GM23338 (cell line): Measurements from ENCODE around the gene ULK4. TPM values are rescaled to one million over a fixed set of nuclear protein-coding genes. Genes with fewer than 3 reads are reported as not detected.

Experiments
- ATAC-seq: fragments of 200-7000 bp; cut with Tn5 transposase; 3 replicates; pipeline ENCODE4 v1.9.1; 2020
- DNase-seq: peaks from one replicate; pipeline ENCODE4 v3.0.0-alpha.2; 2015; ENCODE audit warnings: low spot score
- H2AFZ ChIP-seq: fragments of 200-600 bp; sonication (generic); 2 replicates; pipeline ENCODE4 v1.8.0; 2016; ENCODE audit warnings: antibody characterized with exemption, mild to moderate bottlenecking, moderate library complexity
- H3F3A ChIP-seq: fragments of 200-600 bp; sonication (generic); replicated peaks from 2 replicates; pipeline ENCODE4 v1.8.0; 2017; ENCODE audit warnings: antibody characterized with exemption, mixed run types, low read depth
- H3K27ac ChIP-seq: fragments of 200-600 bp; sonication (generic); 2 replicates; pipeline ENCODE4 v1.6.1; 2016; ENCODE audit warnings: low read depth
- H3K27me3 ChIP-seq: fragments of 200-600 bp; sonication (generic); 2 replicates; pipeline ENCODE4 v1.8.0; 2016; ENCODE audit warnings: mild to moderate bottlenecking, mixed run types, moderate library complexity; ENCODE audit not compliant: insufficient read depth
- H3K36me3 ChIP-seq: fragments of 200-600 bp; sonication (generic); 2 replicates; pipeline ENCODE4 v1.8.0; 2016; ENCODE audit warnings: mild to moderate bottlenecking; ENCODE audit not compliant: insufficient read depth
- H3K4me1 ChIP-seq: fragments of 200-600 bp; sonication (generic); 2 replicates; pipeline ENCODE4 v1.8.0; 2016; ENCODE audit warnings: mild to moderate bottlenecking, moderate library complexity; ENCODE audit not compliant: insufficient read depth
- H3K4me2 ChIP-seq: fragments of 200-600 bp; sonication (generic); 2 replicates; pipeline ENCODE4 v1.7.1; 2017; ENCODE audit warnings: mixed run types
- H3K4me3 ChIP-seq: fragments of 200-600 bp; sonication (generic); 2 replicates; pipeline ENCODE4 v1.6.1; 2016; ENCODE audit warnings: mixed run types
- H3K79me2 ChIP-seq: fragments of 200-600 bp; sonication (generic); replicated peaks from 2 replicates; pipeline ENCODE4 v1.8.0; 2017; ENCODE audit warnings: mild to moderate bottlenecking; ENCODE audit not compliant: insufficient read depth
- H3K9me2 ChIP-seq: fragments of 200-600 bp; sonication (generic); 2 replicates; pipeline ENCODE4 v1.8.0; 2017; ENCODE audit not compliant: insufficient read depth
- H4K20me1 ChIP-seq: fragments of 200-600 bp; sonication (generic); replicated peaks from 2 replicates; pipeline ENCODE4 v1.8.0; 2017; ENCODE audit warnings: mild to moderate bottlenecking; ENCODE audit not compliant: insufficient read depth
- H3K27ac Mint-ChIP-seq: 2 replicates; pipeline ENCODE4 v1.8.0; 2020; ENCODE audit warnings: inconsistent platforms, mild to moderate bottlenecking, moderate library complexity, mixed read lengths
- H3K27me3 Mint-ChIP-seq: 3 replicates; pipeline ENCODE4 v1.8.0; 2022; ENCODE audit warnings: low read depth, mild to moderate bottlenecking, moderate library complexity, mixed read lengths, inconsistent platforms; ENCODE audit not compliant: insufficient read depth, poor library complexity
- H3K36me3 Mint-ChIP-seq: 3 replicates; pipeline ENCODE4 v1.8.0; 2021; ENCODE audit warnings: low read depth, mild to moderate bottlenecking, inconsistent platforms, moderate library complexity, mixed read lengths
- H3K4me1 Mint-ChIP-seq: 3 replicates; pipeline ENCODE4 v1.8.0; 2020; ENCODE audit warnings: mild to moderate bottlenecking, inconsistent platforms, mixed read lengths
- H3K4me3 Mint-ChIP-seq: 3 replicates; pipeline ENCODE4 v1.8.0; 2021; ENCODE audit warnings: moderate library complexity, mild to moderate bottlenecking, inconsistent platforms, mixed read lengths
- H3K9me3 Mint-ChIP-seq: 3 replicates; pipeline ENCODE4 v1.8.0; 2020; ENCODE audit warnings: moderate library complexity, mild to moderate bottlenecking, inconsistent platforms, mixed read lengths
- CREB1 ChIP-seq: fragments of 250-450 bp; sonication (Bioruptor Pico); IDR thresholded peaks from 2 replicates; pipeline ENCODE4 v1.5.0; 2020; ENCODE audit warnings: low read depth, mild to moderate bottlenecking, moderate library complexity
- EZH2 ChIP-seq: fragments of 200-600 bp; sonication (generic); IDR thresholded peaks from one replicate; pipeline ENCODE4 v1.8.0; 2017; ENCODE audit warnings: antibody characterized with exemption, mild to moderate bottlenecking, low read depth; ENCODE audit not compliant: unreplicated experiment
- JUNB ChIP-seq: IDR thresholded peaks from one replicate; pipeline ENCODE4 v1.6.1; 2016; ENCODE audit warnings: antibody characterized with exemption; ENCODE audit not compliant: unreplicated experiment
- STAT1 ChIP-seq: IDR thresholded peaks from one replicate; pipeline ENCODE4 v1.6.1; 2016; ENCODE audit warnings: antibody characterized with exemption; ENCODE audit not compliant: unreplicated experiment
- ZNF331 ChIP-seq: fragments of 250-450 bp; sonication (Bioruptor Pico); IDR thresholded peaks from 2 replicates; pipeline ENCODE4 v1.5.0; 2020; ENCODE audit warnings: low read depth, mild to moderate bottlenecking, moderate library complexity
- ZNF462 ChIP-seq: fragments of 250-450 bp; sonication (Bioruptor Pico); IDR thresholded peaks from 2 replicates; pipeline ENCODE4 v1.5.0; 2020; ENCODE audit warnings: mild to moderate bottlenecking, moderate library complexity
- polyA plus RNA-seq: library from polyadenylated mRNA; unstranded; fragments of >200 nt; fragmentation: Nextera tagmentation; extraction: Ambion mirVana; gene quantifications from 2 replicates; pipeline ENCODE4 v1.2.1, GENCODE V29; 2016
- total RNA-seq: library from RNA; depleted of rRNA; stranded (reverse); fragments of >200 nt; shearing (Covaris generic); gene quantifications from 2 replicates; pipeline ENCODE4 v1.2.3, GENCODE V29; 2014
- TF ChIP-seq, protein P1 (sequence below): IDR thresholded peaks from 2 replicates; pipeline ENCODE4 v1.6.1; 2016; ENCODE audit warnings: antibody characterized with exemption

The ULK4 gene
- total and polyA plus RNA-seq, 2 experiments from 2014 or later = 20.8 to 41.4 TPM

- no peak for TF ChIP-seq ZNF462 (CRISPR knock-in tag)
- no peak for TF ChIP-seq ZNF331 (CRISPR knock-in tag)
- TF ChIP-seq EZH2 = no peak
- TF ChIP-seq, protein P1, sequence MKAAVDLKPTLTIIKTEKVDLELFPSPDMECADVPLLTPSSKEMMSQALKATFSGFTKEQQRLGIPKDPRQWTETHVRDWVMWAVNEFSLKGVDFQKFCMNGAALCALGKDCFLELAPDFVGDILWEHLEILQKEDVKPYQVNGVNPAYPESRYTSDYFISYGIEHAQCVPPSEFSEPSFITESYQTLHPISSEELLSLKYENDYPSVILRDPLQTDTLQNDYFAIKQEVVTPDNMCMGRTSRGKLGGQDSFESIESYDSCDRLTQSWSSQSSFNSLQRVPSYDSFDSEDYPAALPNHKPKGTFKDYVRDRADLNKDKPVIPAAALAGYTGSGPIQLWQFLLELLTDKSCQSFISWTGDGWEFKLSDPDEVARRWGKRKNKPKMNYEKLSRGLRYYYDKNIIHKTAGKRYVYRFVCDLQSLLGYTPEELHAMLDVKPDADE = no peak
- TF ChIP-seq JUNB = no peak
- no peak for TF ChIP-seq CREB1 (CRISPR knock-in tag)
- no peak for TF ChIP-seq STAT1
These were observed 153.8 kb downstream of the ULK4 start (continued) for GRCh38 chr3:41808152-41808551.

GRCh38 chr3:41794748-41795589 lies 166.9 kb downstream of the ULK4 start:
- H3K4me2 ChIP-seq = peak overlapping the region; percentile 16
- H4K20me1 ChIP-seq = no peaks in the 10 kb centered on the region
- H3K27me3 Mint-ChIP-seq = peaks cover 2% of the 10 kb centered on the region
- peaks cover 48% of the 10 kb centered on the region for H3K4me1 Mint-ChIP-seq
- no peak overlapping the region for H2AFZ ChIP-seq
- peaks cover 31% of the 10 kb centered on the region for H3K4me1 ChIP-seq
- H3K9me3 Mint-ChIP-seq = no peaks in the 10 kb centered on the region; the same call in 2 of the 3 replicates
- ATAC-seq (peak; percentile 83), DNase-seq (peak; percentile 56)
- H3K9me2 ChIP-seq = no peaks in the 10 kb centered on the region
- no peaks in the 10 kb centered on the region; the same call in 2 of the 3 replicates for H3K36me3 Mint-ChIP-seq
- no peaks in the 10 kb centered on the region for H3K27me3 ChIP-seq
- H3K27ac ChIP-seq = peak overlapping the region; percentile 2
- no peaks in the 10 kb centered on the region for H3F3A ChIP-seq
- H3K4me3 Mint-ChIP-seq = peak overlapping the region; percentile 10; the same call in 1 of the 3 replicates
- H3K27ac Mint-ChIP-seq = peak overlapping the region; percentile 56
- no peak overlapping the region for H3K4me3 ChIP-seq
- no peaks in the 10 kb centered on the region for H3K79me2 ChIP-seq
- no peaks in the 10 kb centered on the region for H3K36me3 ChIP-seq
- TF ChIP-seq ZNF462 (CRISPR knock-in tag) (0 out of 2 replicates have a peak, but pooled peaks have one; percentile 64), ZNF331 (CRISPR knock-in tag) (no peak)
